ENCODE data around the gene URAD. TPM values are rescaled to one million over a fixed set of nuclear protein-coding genes. Genes with fewer than 3 reads are reported as not detected.

URAD gene
- total RNA-seq, 1 donor from 2014 or later: not detected

DNA sequence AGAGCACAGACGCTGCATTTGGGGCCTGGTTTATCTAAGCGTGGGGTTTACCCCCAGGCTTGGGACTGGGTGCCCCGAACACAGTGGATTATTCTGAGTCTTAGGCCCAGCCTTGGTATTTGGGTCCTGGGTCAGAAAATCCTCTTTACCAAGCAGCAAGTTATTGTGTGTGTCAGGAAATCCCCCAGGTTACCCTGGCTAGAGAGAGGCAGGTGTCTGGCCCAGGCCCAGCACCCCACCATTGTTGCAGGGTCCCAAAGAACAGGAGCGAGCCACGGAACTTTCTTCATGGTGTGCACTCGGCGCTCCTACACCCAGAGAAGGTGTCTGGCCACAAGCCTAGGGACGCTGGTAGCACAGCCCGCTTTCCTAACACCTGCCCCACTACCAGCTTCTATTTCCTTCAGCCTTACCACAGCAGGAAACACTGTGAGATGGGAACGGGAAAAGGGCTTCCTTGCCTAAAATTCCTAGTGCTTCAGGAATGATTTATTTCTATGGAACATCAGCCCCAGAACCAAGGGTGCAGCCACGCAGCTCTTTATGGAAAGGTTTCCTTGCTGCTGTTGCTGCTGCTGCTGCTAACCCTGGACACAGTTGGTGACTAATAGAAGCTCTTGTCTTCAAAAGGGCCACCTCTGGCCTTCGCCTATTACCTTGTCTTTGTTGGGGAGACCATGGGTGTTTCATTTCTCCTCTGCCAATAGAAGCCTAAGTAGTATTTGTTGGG is 12.0 kb downstream of the URAD start:
- no peak overlapping the region for H3K4me3 ChIP-seq (ENCODE audit: low read depth, low read length)
- DNase-seq (ENCODE audit: low read depth): no peak
- TF ChIP-seq, protein P1, sequence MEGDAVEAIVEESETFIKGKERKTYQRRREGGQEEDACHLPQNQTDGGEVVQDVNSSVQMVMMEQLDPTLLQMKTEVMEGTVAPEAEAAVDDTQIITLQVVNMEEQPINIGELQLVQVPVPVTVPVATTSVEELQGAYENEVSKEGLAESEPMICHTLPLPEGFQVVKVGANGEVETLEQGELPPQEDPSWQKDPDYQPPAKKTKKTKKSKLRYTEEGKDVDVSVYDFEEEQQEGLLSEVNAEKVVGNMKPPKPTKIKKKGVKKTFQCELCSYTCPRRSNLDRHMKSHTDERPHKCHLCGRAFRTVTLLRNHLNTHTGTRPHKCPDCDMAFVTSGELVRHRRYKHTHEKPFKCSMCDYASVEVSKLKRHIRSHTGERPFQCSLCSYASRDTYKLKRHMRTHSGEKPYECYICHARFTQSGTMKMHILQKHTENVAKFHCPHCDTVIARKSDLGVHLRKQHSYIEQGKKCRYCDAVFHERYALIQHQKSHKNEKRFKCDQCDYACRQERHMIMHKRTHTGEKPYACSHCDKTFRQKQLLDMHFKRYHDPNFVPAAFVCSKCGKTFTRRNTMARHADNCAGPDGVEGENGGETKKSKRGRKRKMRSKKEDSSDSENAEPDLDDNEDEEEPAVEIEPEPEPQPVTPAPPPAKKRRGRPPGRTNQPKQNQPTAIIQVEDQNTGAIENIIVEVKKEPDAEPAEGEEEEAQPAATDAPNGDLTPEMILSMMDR (conservative IDR thresholded peaks at IDR 0.05; ENCODE audit: low read depth, low read length): no peak

DNA sequence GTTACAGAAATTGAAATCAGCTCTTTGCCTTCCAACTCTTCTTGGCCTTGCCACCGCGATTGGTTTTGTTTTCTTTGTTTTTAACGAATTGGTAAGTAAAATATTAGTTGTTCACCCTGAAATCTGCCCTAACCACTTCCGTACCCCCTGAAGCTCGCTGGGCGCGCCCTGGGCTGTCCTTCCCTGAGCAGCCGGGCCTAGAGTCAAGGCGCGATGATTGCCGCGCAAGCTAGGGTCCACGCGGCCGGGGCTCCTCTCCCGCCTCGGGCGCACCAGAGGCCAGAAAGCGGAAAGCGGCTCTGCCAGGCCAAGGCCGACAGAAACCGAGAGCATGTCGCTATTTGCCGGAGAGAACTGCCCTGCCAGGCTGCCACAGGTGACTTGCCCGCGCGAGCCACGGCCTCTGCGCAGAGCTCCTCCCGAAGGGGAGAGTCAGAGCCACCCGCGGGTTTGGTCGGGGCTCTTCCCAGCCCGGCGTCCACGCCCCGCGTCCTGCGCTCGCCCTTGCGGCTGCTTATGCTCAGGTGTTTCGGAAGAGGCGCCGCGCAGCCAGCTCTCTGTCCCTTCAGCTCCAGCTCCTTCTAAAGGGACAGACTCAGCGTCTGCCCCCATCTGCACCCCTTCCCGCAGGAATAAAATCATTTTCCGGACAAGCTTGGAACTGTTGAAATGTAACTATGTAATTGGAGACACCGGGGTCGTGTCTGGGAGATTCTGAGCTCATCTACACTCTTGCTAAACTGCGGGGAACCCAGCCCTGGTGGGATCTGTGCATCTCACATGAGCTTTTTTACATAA is 12.7 kb downstream of the URAD start:
- DNase-seq (ENCODE audit: low read depth): no peak
- H3K4me3 ChIP-seq (ENCODE audit: low read depth, low read length): no peak overlapping the region
- TF ChIP-seq, protein P1 (conservative IDR thresholded peaks at IDR 0.05; ENCODE audit: low read depth, low read length): no peak

DNA sequence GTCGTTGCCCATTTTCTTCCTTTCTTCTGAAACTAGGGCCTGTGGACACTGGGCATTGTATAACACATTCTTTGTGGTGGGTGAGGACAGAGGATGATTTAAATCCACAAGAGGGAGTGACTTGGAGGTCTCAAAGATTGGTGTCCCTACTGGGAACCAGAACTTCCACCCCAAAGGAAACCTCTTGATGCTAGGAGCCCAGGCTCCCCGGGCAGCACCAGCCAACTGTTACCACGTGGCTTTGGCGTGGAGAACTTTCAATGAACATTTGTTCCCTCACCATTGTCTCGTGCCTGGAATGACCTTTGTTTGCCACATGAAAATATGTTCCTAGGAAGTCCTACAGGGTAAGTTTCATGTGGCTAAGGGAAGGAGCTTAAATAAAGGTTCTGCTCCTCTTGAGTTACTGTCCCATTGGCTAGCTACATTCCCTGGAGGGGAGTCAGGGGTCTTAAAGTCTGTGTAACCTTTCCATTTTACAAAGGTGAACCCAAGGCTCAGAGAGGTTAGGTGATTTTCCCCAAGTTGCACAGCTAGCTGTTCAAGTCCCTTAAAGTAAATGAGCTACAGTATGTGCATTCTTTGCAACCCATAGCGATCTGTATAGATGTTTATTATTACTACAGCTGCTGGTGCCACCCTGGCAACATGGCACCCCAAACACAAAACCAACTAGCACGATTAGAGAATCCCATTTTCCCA is 14.4 kb downstream of the URAD start:
- TF ChIP-seq, protein P1 (conservative IDR thresholded peaks at IDR 0.05; ENCODE audit: low read depth, low read length): no peak
- H3K4me3 ChIP-seq (ENCODE audit: low read depth, low read length): no peak overlapping the region
- DNase-seq (ENCODE audit: low read depth): no peak

DNA sequence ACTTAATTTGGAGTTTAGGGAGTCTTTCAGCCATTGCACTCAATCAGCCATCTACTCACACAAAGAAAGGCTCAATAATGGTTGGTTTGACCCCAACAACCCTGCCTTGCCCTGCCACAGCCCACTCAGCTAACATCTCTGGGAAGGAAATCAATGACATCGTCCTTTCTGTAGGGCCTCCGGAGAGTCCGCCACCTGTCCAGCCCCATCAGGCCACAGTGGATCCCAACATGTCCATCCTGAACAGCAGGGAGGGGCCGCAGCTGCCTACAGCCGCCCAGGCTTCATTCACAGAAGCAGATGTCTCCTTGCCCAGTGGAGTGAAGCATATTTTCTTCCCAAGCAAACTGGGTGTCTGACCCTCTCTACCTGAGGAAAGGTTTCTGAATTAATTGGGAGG is 15.2 kb downstream of the URAD start:
- no peak overlapping the region for H3K4me3 ChIP-seq (ENCODE audit: low read depth, low read length)
- TF ChIP-seq, protein P1 (conservative IDR thresholded peaks at IDR 0.05; ENCODE audit: low read depth, low read length): no peak
- DNase-seq (ENCODE audit: low read depth): no peak

DNA sequence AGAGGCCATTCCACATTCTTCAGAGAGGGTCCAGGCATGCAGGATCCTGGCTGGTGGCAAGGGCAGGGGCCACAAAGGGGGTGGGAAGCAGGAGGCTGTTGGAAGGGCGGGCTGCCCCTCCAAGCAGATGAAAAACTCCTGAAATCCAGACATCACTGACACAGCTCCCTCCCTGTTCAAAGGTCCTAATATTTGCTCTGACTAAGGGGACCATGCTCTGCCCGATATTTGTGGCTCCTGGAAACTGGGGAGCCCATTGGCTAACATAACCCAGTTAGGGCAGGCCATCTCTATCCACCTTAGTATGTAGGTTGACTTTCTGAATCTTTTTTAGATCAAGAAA is 16.0 kb downstream of the URAD start:
- TF ChIP-seq, protein P1 (conservative IDR thresholded peaks at IDR 0.05; ENCODE audit: low read depth, low read length): no peak
- no peak overlapping the region for H3K4me3 ChIP-seq (ENCODE audit: low read depth, low read length)
- DNase-seq (ENCODE audit: low read depth): no peak

DNA sequence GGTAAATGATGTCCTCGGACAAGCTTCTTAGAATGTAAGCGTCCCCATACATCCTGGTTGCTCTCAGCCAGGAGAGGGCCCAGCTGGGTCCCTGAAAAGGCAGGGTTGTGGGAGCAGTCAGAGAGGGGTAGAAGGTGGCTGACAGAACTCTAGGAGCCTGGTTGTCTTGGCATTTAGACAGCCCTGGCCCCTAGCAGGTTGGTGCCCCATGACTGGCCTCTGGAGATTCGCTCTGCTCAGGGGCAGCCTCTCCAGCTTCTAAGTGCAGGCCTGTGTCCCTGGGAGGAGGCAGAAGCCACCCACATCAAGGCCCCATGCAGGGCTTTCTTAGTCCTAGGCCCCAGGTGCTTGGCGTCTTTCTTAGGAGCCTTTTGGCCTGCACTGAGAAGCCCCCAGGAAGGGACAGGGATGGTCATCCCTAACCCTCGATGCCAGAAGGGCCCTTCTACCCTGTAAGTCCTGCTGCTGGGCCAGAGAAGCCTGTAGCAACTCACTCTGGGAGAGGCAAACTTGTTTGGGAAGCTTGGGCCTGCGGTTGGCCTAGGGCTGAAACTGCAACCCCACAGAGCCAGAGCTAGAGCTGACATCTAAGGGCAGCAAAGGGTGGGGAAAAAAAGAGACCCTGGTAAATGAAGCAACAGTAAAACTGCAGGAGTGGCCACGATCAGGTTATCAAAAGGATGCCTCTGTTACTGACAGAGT is 16.6 kb downstream of the URAD start:
- no peak for DNase-seq (ENCODE audit: low read depth)
- TF ChIP-seq, protein P1 (conservative IDR thresholded peaks at IDR 0.05; ENCODE audit: low read depth, low read length): no peak
- H3K4me3 ChIP-seq (ENCODE audit: low read depth, low read length): no peak overlapping the region
